HEK293 (cell line): ENCODE results near the gene UTP4.

Experiments
- CTCF ChIA-PET: fragments of 350-600 bp; formaldehyde crosslinking; extraction: SDS; loops from one replicate; lab custom pipeline; 2021; ENCODE audit warnings: antibody characterized with exemption; lab: Yijun Ruan, JAX
- POLR2A ChIA-PET: fragments of 300-600 bp; formaldehyde crosslinking; extraction: SDS; loops from one replicate; lab custom pipeline; 2020; ENCODE audit warnings: antibody characterized with exemption, inconsistent platforms; lab: Yijun Ruan, JAX
- H3K27ac ChIP-seq: fragments of 200-500 bp; sonication (Bioruptor generic); 2 replicates; pipeline ENCODE4 v1.5.1; 2014; ENCODE audit warnings: low read depth, low read length, control low read depth, inconsistent platforms; ENCODE audit errors: extremely low read depth
- H3K36me3 ChIP-seq, 2 experiments: fragments of 200-500 bp in 1 of 2; sonication (Bioruptor generic) in 1 of 2; 1 replicate in 1 of 2; 2 replicates in 1 of 2; pipeline ENCODE4 v1.5.1; 2014 to 2017; ENCODE audit warnings: inconsistent platforms in 2 of 2, low read length in 2 of 2; ENCODE audit not compliant: control insufficient read depth in 2 of 2, insufficient read depth in 1 of 2
- H3K4me1 ChIP-seq: fragments of 200-500 bp; sonication (Bioruptor generic); 2 replicates; pipeline ENCODE4 v1.5.1; 2014; ENCODE audit warnings: mild to moderate bottlenecking, low read length, inconsistent platforms; ENCODE audit not compliant: control insufficient read depth, insufficient read depth
- H3K4me3 ChIP-seq: 2 replicates; pipeline ENCODE4 v1.5.1; 2011; ENCODE audit warnings: low read depth, mild to moderate bottlenecking, control low read depth, low read length, moderate library complexity
- H3K9me3 ChIP-seq: fragments of 200-500 bp; sonication (Bioruptor generic); 2 replicates; pipeline ENCODE4 v1.5.1; 2014; ENCODE audit warnings: low read depth, low read length, inconsistent platforms; ENCODE audit not compliant: control insufficient read depth, insufficient read depth
- BCL11B ChIP-seq: fragments of 450-650 bp; formaldehyde crosslinking; IDR thresholded peaks from 2 replicates; pipeline ENCODE4 v1.5.1; 2016; ENCODE audit warnings: low read depth, missing biosample characterization, missing genetic modification characterization
- EGR2 ChIP-seq: fragments of 450-650 bp; formaldehyde crosslinking; IDR thresholded peaks from 2 replicates; pipeline ENCODE4 v1.5.1; 2016; ENCODE audit warnings: low read depth, missing biosample characterization, missing genetic modification characterization
- FEZF1 ChIP-seq: fragments of 450-650 bp; formaldehyde crosslinking; IDR thresholded peaks from 2 replicates; pipeline ENCODE4 v1.5.1; 2016; ENCODE audit warnings: missing biosample characterization, missing genetic modification characterization
- KLF1 ChIP-seq: fragments of 450-650 bp; formaldehyde crosslinking; IDR thresholded peaks from 2 replicates; pipeline ENCODE4 v1.5.1; 2016; ENCODE audit warnings: missing biosample characterization, missing genetic modification characterization
- MZF1 ChIP-seq: fragments of 450-650 bp; formaldehyde crosslinking; IDR thresholded peaks from 2 replicates; pipeline ENCODE4 v1.5.1; 2017; ENCODE audit warnings: missing biosample characterization, missing genetic modification characterization, borderline replicate concordance
- PRDM4 ChIP-seq: fragments of 450-650 bp; formaldehyde crosslinking; IDR thresholded peaks from 2 replicates; pipeline ENCODE4 v1.5.1; 2017; ENCODE audit warnings: missing biosample characterization, missing genetic modification characterization
- SALL2 ChIP-seq: fragments of 450-650 bp; formaldehyde crosslinking; IDR thresholded peaks from 2 replicates; pipeline ENCODE4 v1.5.0; 2017; ENCODE audit warnings: missing biosample characterization, mild to moderate bottlenecking, missing genetic modification characterization, borderline replicate concordance
- SP7 ChIP-seq: fragments of 450-650 bp; formaldehyde crosslinking; IDR thresholded peaks from 2 replicates; pipeline ENCODE4 v1.5.1; 2016; ENCODE audit warnings: missing biosample characterization, missing genetic modification characterization
- YY2 ChIP-seq: fragments of 450-650 bp; formaldehyde crosslinking; IDR thresholded peaks from 2 replicates; pipeline ENCODE4 v1.5.1; 2016; ENCODE audit warnings: missing biosample characterization, missing genetic modification characterization
- ZBTB10 ChIP-seq: fragments of 450-650 bp; formaldehyde crosslinking; IDR thresholded peaks from 2 replicates; pipeline ENCODE4 v1.5.1; 2016; ENCODE audit warnings: missing biosample characterization, missing genetic modification characterization
- ZBTB17 ChIP-seq: fragments of 450-650 bp; formaldehyde crosslinking; IDR thresholded peaks from 2 replicates; pipeline ENCODE4 v1.5.1; 2016; ENCODE audit warnings: missing biosample characterization, missing genetic modification characterization
- ZBTB49 ChIP-seq: fragments of 450-650 bp; formaldehyde crosslinking; IDR thresholded peaks from 2 replicates; pipeline ENCODE4 v1.5.1; 2016; ENCODE audit warnings: missing biosample characterization, missing genetic modification characterization, low read depth
- ZFHX2 ChIP-seq: fragments of 450-650 bp; formaldehyde crosslinking; conservative IDR thresholded peaks from 2 replicates; pipeline ENCODE4 v1.5.1; 2016; ENCODE audit warnings: missing biosample characterization, missing genetic modification characterization
- ZNF10 ChIP-seq: fragments of 450-650 bp; formaldehyde crosslinking; IDR thresholded peaks from 2 replicates; pipeline ENCODE4 v1.5.1; 2017; ENCODE audit warnings: missing biosample characterization, missing genetic modification characterization
- ZNF157 ChIP-seq: fragments of 450-650 bp; formaldehyde crosslinking; IDR thresholded peaks from 2 replicates; pipeline ENCODE4 v1.5.1; 2016; ENCODE audit warnings: missing biosample characterization, missing genetic modification characterization
- ZNF211 ChIP-seq: fragments of 450-650 bp; formaldehyde crosslinking; IDR thresholded peaks from 2 replicates; pipeline ENCODE4 v1.5.1; 2016; ENCODE audit warnings: low read depth, missing biosample characterization, missing genetic modification characterization
- ZNF266 ChIP-seq: fragments of 450-650 bp; formaldehyde crosslinking; IDR thresholded peaks from 2 replicates; pipeline ENCODE4 v1.5.1; 2016; ENCODE audit warnings: missing biosample characterization, missing genetic modification characterization, low read depth
- ZNF302 ChIP-seq: fragments of 450-650 bp; formaldehyde crosslinking; IDR thresholded peaks from 2 replicates; pipeline ENCODE4 v1.5.1; 2016; ENCODE audit warnings: missing biosample characterization, missing genetic modification characterization, low read depth
- ZNF311 ChIP-seq: fragments of 450-650 bp; formaldehyde crosslinking; IDR thresholded peaks from 2 replicates; pipeline ENCODE4 v1.5.1; 2017; ENCODE audit warnings: missing biosample characterization, missing genetic modification characterization, borderline replicate concordance
- ZNF404 ChIP-seq: fragments of 450-650 bp; formaldehyde crosslinking; IDR thresholded peaks from 2 replicates; pipeline ENCODE4 v1.5.1; 2017; ENCODE audit warnings: missing biosample characterization, missing genetic modification characterization
- ZNF501 ChIP-seq: fragments of 450-650 bp; formaldehyde crosslinking; IDR thresholded peaks from 2 replicates; pipeline ENCODE4 v1.5.1; 2016; ENCODE audit warnings: missing biosample characterization, missing genetic modification characterization
- ZNF664 ChIP-seq: fragments of 450-650 bp; formaldehyde crosslinking; IDR thresholded peaks from 2 replicates; pipeline ENCODE4 v1.5.1; 2016; ENCODE audit warnings: missing biosample characterization, missing genetic modification characterization

The UTP4 gene

GRCh38 chr16:69169607-69170352, 37.3 kb downstream of the UTP4 start:
- Histone ChIP-seq H3K4me1 (peaks cover 10% of the 10 kb centered on the region; the same call in 1 of the 2 replicates), H3K4me3 (no peak overlapping the region), H3K9me3 (no peaks in the 10 kb centered on the region), H3K36me3 (peaks cover 19 to 50% of the 10 kb centered on the region in 2 experiments), H3K27ac (no peak overlapping the region)
- POLR2A ChIA-PET = interaction anchor here (0.7 kb wide), 1 partner anchor 621 kb away, joined by 3 read pairs; no protein-coding TSS in a partner anchor
- CTCF ChIA-PET = no interaction called here
- TF ChIP-seq ZNF501 (no peak), SALL2 (tag by site-specific recombination) (no peak), ZFHX2 (tag by site-specific recombination) (peak; percentile 84), ZNF10 (tag by site-specific recombination) (no peak), ZNF302 (tag by site-specific recombination) (no peak), KLF1 (peak; percentile 35; the same call in 1 of the 2 replicates), BCL11B (tag by site-specific recombination) (no peak), ZBTB49 (tag by site-specific recombination) (no peak), ZNF404 (tag by site-specific recombination) (no peak), EGR2 (tag by site-specific recombination) (peak; percentile 90), YY2 (tag by site-specific recombination) (no peak), ZNF211 (no peak), MZF1 (tag by site-specific recombination) (peak; percentile 77; the same call in 1 of the 2 replicates), ZBTB17 (tag by site-specific recombination) (no peak), PRDM4 (no peak), ZNF311 (tag by site-specific recombination) (no peak), ZNF157 (no peak), FEZF1 (tag by site-specific recombination) (peak; percentile 53), SP7 (tag by site-specific recombination) (0 out of 2 replicates have a peak, but pooled peaks have one; percentile 32), ZBTB10 (no peak), ZNF266 (tag by site-specific recombination) (no peak), ZNF664 (peak; percentile 85)
- TF ChIP-seq, all 188 proteins: peak for 7
